Subcutaneous abdominal adipose tissue (tissue), 5 donors: Measurements from ENCODE around the gene ATXN1L.
A peak's percentile ranks its signal among the peaks of the same experiment; 100 is the strongest.
"Not testable (repeated sequence)": the region's sequence is repeated elsewhere in the genome, so short reads cannot be mapped to it uniquely, and the experiment has no call there.

Experiments used
- H3K27ac ChIP-seq: one replicate; pipeline ENCODE4 v1.7.0; 2013; ENCODE audit warnings: low read depth, mild to moderate bottlenecking, inconsistent platforms, low read length, moderate library complexity
- H3K27me3 ChIP-seq, 5 donors: one replicate each; pipeline ENCODE4 v1.7.0; 2013; ENCODE audit warnings: low read length in 5 of 5, inconsistent platforms in 1 of 5; ENCODE audit not compliant: control insufficient read depth in 5 of 5, insufficient read depth in 4 of 5
- H3K36me3 ChIP-seq, 5 donors: one replicate each; pipeline ENCODE4 v1.7.0; 2013; ENCODE audit warnings: low read length in 5 of 5; ENCODE audit not compliant: control insufficient read depth in 5 of 5, insufficient read depth in 5 of 5
- H3K4me1 ChIP-seq, 5 donors: one replicate each; pipeline ENCODE4 v1.7.0; 2013; ENCODE audit warnings: low read length in 5 of 5, mild to moderate bottlenecking in 3 of 5, moderate library complexity in 1 of 5; ENCODE audit not compliant: control insufficient read depth in 5 of 5, insufficient read depth in 5 of 5
- H3K4me3 ChIP-seq, 5 donors: one replicate each; pipeline ENCODE4 v1.7.0; 2013; ENCODE audit warnings: low read length in 5 of 5, low read depth in 1 of 5
- H3K9ac ChIP-seq, 5 donors: one replicate each; pipeline ENCODE4 v1.7.0; 2013; ENCODE audit warnings: low read length in 5 of 5, mild to moderate bottlenecking in 4 of 5, moderate library complexity in 3 of 5
- H3K9me3 ChIP-seq, 5 donors: one replicate each; pipeline ENCODE4 v1.7.0; 2013; ENCODE audit warnings: low read length in 5 of 5; ENCODE audit not compliant: control insufficient read depth in 5 of 5
- donor health status: healthy.
- donor health status: healthy.
- donor health status: healthy.
- donor health status: healthy.
- donor health status: healthy.

Gene ATXN1L

GRCh38 chr16:71902656-71903365, 57.0 kb downstream of the ATXN1L start:
- Histone ChIP-seq H3K9ac (no peak overlapping the region), H3K36me3 (no peaks in the 10 kb centered on the region), H3K27me3 (no peaks in the 10 kb centered on the region), H3K9me3 (no peaks in the 10 kb centered on the region), H3K4me1 (peaks cover 0 to 28% (median 15%) of the 10 kb centered on the region in 5 donors), H3K4me3 (no peak overlapping the region), H3K27ac (no peak overlapping the region)

- Histone ChIP-seq H3K27ac (peak overlapping the region; percentile 24), H3K9ac (no peak overlapping the region), H3K36me3 (no peaks in the 10 kb centered on the region), H3K27me3 (no peaks in the 10 kb centered on the region), H3K4me3 (no peak overlapping the region), H3K9me3 (no peaks in the 10 kb centered on the region), H3K4me1 (peaks cover 0 to 23% (median 12%) of the 10 kb centered on the region in 5 donors)
Observed at GRCh38 chr16:71903608-71904007, 57.8 kb downstream of the ATXN1L start.

GRCh38 chr16:71904239-71904638, 58.5 kb downstream of the ATXN1L start:
- H3K4me1 ChIP-seq = peaks cover 0 to 26% (median 10%) of the 10 kb centered on the region in 5 donors

GRCh38 chr16:71905765-71906164, 60.0 kb downstream of the ATXN1L start:
- peaks cover 0 to 17% (median 0%) of the 10 kb centered on the region in 5 donors for H3K4me1 ChIP-seq
- H3K36me3 ChIP-seq, H3K9me3 ChIP-seq, H3K4me3 ChIP-seq, H3K27me3 ChIP-seq, H3K9ac ChIP-seq, H3K27ac ChIP-seq: not testable (repeated sequence)

More at GRCh38 chr16:71904239-71904638, 58.5 kb downstream of the ATXN1L start:
- H3K27me3 ChIP-seq = no peaks in the 10 kb centered on the region
- no peak overlapping the region for H3K9ac ChIP-seq
- no peaks in the 10 kb centered on the region for H3K9me3 ChIP-seq
- H3K4me3 ChIP-seq = no peak overlapping the region
- H3K27ac ChIP-seq = no peak overlapping the region
- H3K36me3 ChIP-seq = peaks cover 0 to 3% (median 2%) of the 10 kb centered on the region in 5 donors
